Measurements from ENCODE around the gene CCR3.
A peak's percentile ranks its signal among the peaks of the same experiment; 100 is the strongest.
"Not testable (repeated sequence)": the region's sequence is repeated elsewhere in the genome, so short reads cannot be mapped to it uniquely, and the experiment has no call there.

Gene CCR3

GRCh38 chr3:46242120-46242519, at the start of gene CCR3:
TSS of gene CCR3 (plus strand) at chr3:46242460. CDS start at chr3:46265159, 22,699 bp downstream.
- DNase-seq (ENCODE audit: low spot score) = no peak

GRCh38 chr3:46192939-46193338, 49.3 kb upstream of the CCR3 start:
- DNase-seq (ENCODE audit: low spot score) = no peak

- no peak for DNase-seq (ENCODE audit: low spot score)
These were observed 48.8 kb upstream of the CCR3 start for GRCh38 chr3:46193436-46193835.

- no peak for DNase-seq (ENCODE audit: low spot score)
These were observed 47.2 kb upstream of the CCR3 start for GRCh38 chr3:46194868-46195553.

GRCh38 chr3:46196261-46196957, 45.9 kb upstream of the CCR3 start:
- DNase-seq (ENCODE audit: low spot score) = no peak

GRCh38 chr3:46200211-46200610, 42.0 kb upstream of the CCR3 start:
- no peak for DNase-seq (ENCODE audit: low spot score)

GRCh38 chr3:46200790-46201189, 41.5 kb upstream of the CCR3 start:
- no peak for DNase-seq (ENCODE audit: low spot score)

GRCh38 chr3:46202535-46202934, 39.7 kb upstream of the CCR3 start:
- no peak for DNase-seq (ENCODE audit: low spot score)

GRCh38 chr3:46203681-46204080, 38.6 kb upstream of the CCR3 start:
- DNase-seq (ENCODE audit: low spot score) = no peak

- DNase-seq (ENCODE audit: low spot score) = no peak
These were observed 36.8 kb upstream of the CCR3 start for GRCh38 chr3:46205286-46205960.

GRCh38 chr3:46206282-46207015, 35.8 kb upstream of the CCR3 start:
- no peak for DNase-seq (ENCODE audit: low spot score)

GRCh38 chr3:46207514-46207913, 34.7 kb upstream of the CCR3 start:
- not testable (repeated sequence) for DNase-seq (ENCODE audit: low spot score)

GRCh38 chr3:46208167-46208704, 34.0 kb upstream of the CCR3 start, which contains the start of gene CCR1:
TSS of gene CCR1 (minus strand) at chr3:46208313. CDS start at chr3:46204313, 4,000 bp downstream.
- peak; percentile 51 for DNase-seq (ENCODE audit: low spot score)

- no peak for DNase-seq (ENCODE audit: low spot score)
These were observed 33.2 kb upstream of the CCR3 start for GRCh38 chr3:46209053-46209452.

GRCh38 chr3:46209746-46210470, 32.4 kb upstream of the CCR3 start:
- DNase-seq (ENCODE audit: low spot score) = no peak

GRCh38 chr3:46212101-46212500, 30.2 kb upstream of the CCR3 start:
- DNase-seq (ENCODE audit: low spot score) = no peak

GRCh38 chr3:46213201-46213600, 29.1 kb upstream of the CCR3 start:
- DNase-seq (ENCODE audit: low spot score) = no peak

GRCh38 chr3:46214751-46215352, 27.4 kb upstream of the CCR3 start:
- no peak for DNase-seq (ENCODE audit: low spot score)

GRCh38 chr3:46215810-46216414, 26.3 kb upstream of the CCR3 start:
- no peak for DNase-seq (ENCODE audit: low spot score)

- DNase-seq (ENCODE audit: low spot score) = no peak
These were observed 24.0 kb upstream of the CCR3 start for GRCh38 chr3:46218196-46218709.
